GM12878 (cell line): ENCODE data around the gene FUZ. TPM values are rescaled to one million over a fixed set of nuclear protein-coding genes. Genes with fewer than 3 reads are reported as not detected.

Source experiments
- BHLHE40 ChIP-seq, 2 experiments: fragments of 450-650 bp in 1 of 2; IDR thresholded peaks; 2 replicates each; pipeline ENCODE4 v1.6.1; 2011 to 2017; ENCODE audit warnings: low read depth in 2 of 2, borderline replicate concordance in 1 of 2, improper control_type of control experiment in 1 of 2, low read length in 1 of 2, mild to moderate bottlenecking in 1 of 2
- ESRRA ChIP-seq: IDR thresholded peaks from 2 replicates; pipeline ENCODE4 v1.6.1; 2012; ENCODE audit warnings: mild to moderate bottlenecking, low read length, improper control_type of control experiment
- IKZF2 ChIP-seq, 2 experiments: fragments of 450-650 bp; IDR thresholded peaks; 2 replicates each; pipeline ENCODE4 v1.6.1; 2017; ENCODE audit warnings: mild to moderate bottlenecking in 2 of 2, moderate library complexity in 2 of 2
- MYB ChIP-seq: fragments of 150-350 bp; IDR thresholded peaks from 2 replicates; pipeline ENCODE4 v1.6.1; 2014; ENCODE audit warnings: mild to moderate bottlenecking, low read depth, low read length, borderline replicate concordance
- MYC ChIP-seq: IDR thresholded peaks from 2 replicates; pipeline ENCODE4 v1.6.1; 2011; ENCODE audit warnings: mild to moderate bottlenecking, low read length, moderate library complexity, inconsistent platforms; ENCODE audit not compliant: insufficient read depth, insufficient replicate concordance, insufficient read length, severe bottlenecking
- POLR2A ChIP-seq: IDR thresholded peaks from 2 replicates; pipeline ENCODE4 v1.6.1; 2011; ENCODE audit warnings: low read depth, mild to moderate bottlenecking, low read length
- POLR2AphosphoS5 ChIP-seq: IDR thresholded peaks from 2 replicates; pipeline ENCODE4 v1.6.1; 2011; ENCODE audit warnings: mild to moderate bottlenecking, low read length, inconsistent platforms
- SPI1 ChIP-seq: IDR thresholded peaks from 2 replicates; pipeline ENCODE4 v1.6.1; 2011; ENCODE audit warnings: low read depth, mild to moderate bottlenecking, low read length, moderate library complexity, borderline replicate concordance; ENCODE audit not compliant: insufficient read depth
- SRF ChIP-seq, 2 experiments: IDR thresholded peaks; 2 replicates each; pipeline ENCODE4 v1.6.1; 2011; ENCODE audit warnings: low read depth in 2 of 2, low read length in 2 of 2, mild to moderate bottlenecking in 1 of 2, moderate library complexity in 1 of 2
- TCF3 ChIP-seq: IDR thresholded peaks from 2 replicates; pipeline ENCODE4 v1.6.1; 2012; ENCODE audit warnings: low read depth, mild to moderate bottlenecking, low read length, borderline replicate concordance; ENCODE audit not compliant: insufficient read depth
- USF1 ChIP-seq: IDR thresholded peaks from 2 replicates; pipeline ENCODE4 v1.6.1; 2011; ENCODE audit warnings: borderline replicate concordance, low read depth, mild to moderate bottlenecking, moderate library complexity, mixed read lengths, low read length; ENCODE audit not compliant: insufficient read depth; ENCODE audit errors: extremely low read length
- ZBTB11 ChIP-seq: fragments of 450-650 bp; formaldehyde crosslinking; IDR thresholded peaks from 2 replicates; pipeline ENCODE4 v1.5.0; 2022; ENCODE audit warnings: mild to moderate bottlenecking, missing genetic modification characterization
- polyA plus RNA-seq, 11 experiments: library from polyadenylated mRNA; depleted of rRNA in 4 of 11; unstranded in 6 of 11; stranded (reverse) in 5 of 11; fragments of >200 nt; fragmentation: Nextera tagmentation in 4 of 11; fragmentation: Illumina TruSeq in 1 of 11; extraction: Ambion mirVana in 4 of 11; extraction: Trizol in 1 of 11; gene quantifications; 1 replicate in 1 of 11; 2 replicates in 10 of 11; pipeline versions ENCODE4 v1.2.1 to v1.2.3, GENCODE V29; 2011 to 2016; ENCODE audit warnings: inconsistent platforms in 2 of 11, missing spikeins in 2 of 11, low read depth in 1 of 11
- total RNA-seq, 4 experiments: library from RNA; depleted of rRNA in 3 of 4; stranded (reverse); fragments of >200 nt in 3 of 4; fragmentation: Illumina TruSeq in 1 of 4; extraction: Trizol in 1 of 4; gene quantifications; 2 replicates each; pipeline versions ENCODE4 v1.2.1 to v1.2.3, GENCODE V29; 2013 to 2021
- TF ChIP-seq, protein P1 (sequence below): fragments of 450-650 bp; IDR thresholded peaks from 2 replicates; pipeline ENCODE4 v1.6.1; 2014; ENCODE audit warnings: mild to moderate bottlenecking
- TF ChIP-seq, protein P2 (sequence below): fragments of 450-650 bp; IDR thresholded peaks from 2 replicates; pipeline ENCODE4 v1.6.1; 2017; ENCODE audit warnings: low read depth, mild to moderate bottlenecking, moderate library complexity
- TF ChIP-seq, protein P3 (sequence below): fragments of 150-350 bp; IDR thresholded peaks from 2 replicates; pipeline ENCODE4 v1.6.1; 2014; ENCODE audit warnings: mild to moderate bottlenecking, low read depth, low read length
- TF ChIP-seq, protein P4 (sequence below), 3 experiments: IDR thresholded peaks in 2 of 3; conservative IDR thresholded peaks in 1 of 3; 2 replicates each; pipeline ENCODE4 v1.5.1; 2011; ENCODE audit warnings: low read depth in 3 of 3, low read length in 3 of 3, mild to moderate bottlenecking in 3 of 3, control low read depth in 2 of 3, moderate library complexity in 2 of 3, inconsistent platforms in 1 of 3, mixed read lengths in 1 of 3; ENCODE audit not compliant: control insufficient read depth in 2 of 3, insufficient read depth in 1 of 3; ENCODE audit errors: extremely low read depth in 1 of 3

Gene FUZ
- total and polyA plus RNA-seq, 10 of the 15 experiments (the other 5 are each of a cell fraction or from before 2014, with no cell fraction given) = 0.18 to 11.5 (median 8.8) TPM

DNA sequence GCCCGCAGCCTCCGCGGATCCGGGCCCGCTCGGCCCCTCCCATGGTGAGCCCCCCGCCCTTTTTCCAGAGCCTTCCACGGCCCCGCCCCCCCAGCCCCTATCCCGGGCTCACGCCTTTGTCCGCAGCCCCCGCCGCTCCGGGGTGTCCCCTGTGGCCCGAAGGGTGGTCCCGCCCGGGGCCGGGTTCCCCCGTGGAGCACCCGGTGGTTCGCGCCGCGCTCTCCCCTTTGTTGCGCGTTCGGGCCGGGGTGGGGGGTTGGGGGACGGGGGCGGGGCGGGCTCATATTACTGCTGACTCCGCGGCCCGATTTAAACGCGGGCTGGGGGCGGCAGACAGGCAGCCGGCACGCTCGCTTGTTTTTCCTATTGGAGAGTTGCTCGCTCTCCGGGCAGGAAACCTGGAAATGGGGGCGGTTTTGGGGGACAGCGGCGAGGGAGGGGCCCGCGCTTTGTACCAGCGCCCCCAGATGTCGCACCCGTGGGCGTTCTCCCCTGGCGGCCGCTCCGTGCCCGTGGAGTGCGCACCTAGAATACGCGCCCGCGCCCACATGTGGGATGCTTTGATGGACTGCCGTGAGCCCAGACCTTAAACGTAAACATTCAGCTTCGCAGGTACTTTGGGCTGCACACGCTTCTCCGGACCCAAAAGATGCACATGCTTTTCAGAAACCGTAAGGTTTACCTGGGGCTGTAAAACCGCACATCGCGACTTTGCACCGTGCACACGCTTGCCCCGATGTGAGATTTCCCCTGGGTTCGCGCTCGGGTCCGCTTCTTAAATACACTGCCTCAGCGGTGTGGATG lies 38.6 kb upstream of the FUZ start (continued):
- TF ChIP-seq, protein P1, sequence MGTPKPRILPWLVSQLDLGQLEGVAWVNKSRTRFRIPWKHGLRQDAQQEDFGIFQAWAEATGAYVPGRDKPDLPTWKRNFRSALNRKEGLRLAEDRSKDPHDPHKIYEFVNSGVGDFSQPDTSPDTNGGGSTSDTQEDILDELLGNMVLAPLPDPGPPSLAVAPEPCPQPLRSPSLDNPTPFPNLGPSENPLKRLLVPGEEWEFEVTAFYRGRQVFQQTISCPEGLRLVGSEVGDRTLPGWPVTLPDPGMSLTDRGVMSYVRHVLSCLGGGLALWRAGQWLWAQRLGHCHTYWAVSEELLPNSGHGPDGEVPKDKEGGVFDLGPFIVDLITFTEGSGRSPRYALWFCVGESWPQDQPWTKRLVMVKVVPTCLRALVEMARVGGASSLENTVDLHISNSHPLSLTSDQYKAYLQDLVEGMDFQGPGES = no peak
- no peak for TF ChIP-seq SRF (IDR thresholded peaks at IDR 0.05; ENCODE audit: low read depth in 2 of 2, low read length in 2 of 2)
- no peak for TF ChIP-seq MYB
- no peak for TF ChIP-seq ZBTB11 (CRISPR knock-in tag)
- TF ChIP-seq USF1 = no peak
- TF ChIP-seq POLR2A = peak; percentile 62
- TF ChIP-seq, protein P2, sequence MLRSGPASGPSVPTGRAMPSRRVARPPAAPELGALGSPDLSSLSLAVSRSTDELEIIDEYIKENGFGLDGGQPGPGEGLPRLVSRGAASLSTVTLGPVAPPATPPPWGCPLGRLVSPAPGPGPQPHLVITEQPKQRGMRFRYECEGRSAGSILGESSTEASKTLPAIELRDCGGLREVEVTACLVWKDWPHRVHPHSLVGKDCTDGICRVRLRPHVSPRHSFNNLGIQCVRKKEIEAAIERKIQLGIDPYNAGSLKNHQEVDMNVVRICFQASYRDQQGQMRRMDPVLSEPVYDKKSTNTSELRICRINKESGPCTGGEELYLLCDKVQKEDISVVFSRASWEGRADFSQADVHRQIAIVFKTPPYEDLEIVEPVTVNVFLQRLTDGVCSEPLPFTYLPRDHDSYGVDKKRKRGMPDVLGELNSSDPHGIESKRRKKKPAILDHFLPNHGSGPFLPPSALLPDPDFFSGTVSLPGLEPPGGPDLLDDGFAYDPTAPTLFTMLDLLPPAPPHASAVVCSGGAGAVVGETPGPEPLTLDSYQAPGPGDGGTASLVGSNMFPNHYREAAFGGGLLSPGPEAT = no peak
- no peak for TF ChIP-seq TCF3
- no peak for TF ChIP-seq SPI1
- TF ChIP-seq IKZF2 (IDR thresholded peaks at IDR 0.05) = no peak
- TF ChIP-seq ESRRA = no peak
- no peak for TF ChIP-seq BHLHE40 (IDR thresholded peaks at IDR 0.05; ENCODE audit: borderline replicate concordance in 1 of 2, low read depth in 2 of 2, low read length in 1 of 2)
- TF ChIP-seq MYC = no peak
- TF ChIP-seq, protein P3, sequence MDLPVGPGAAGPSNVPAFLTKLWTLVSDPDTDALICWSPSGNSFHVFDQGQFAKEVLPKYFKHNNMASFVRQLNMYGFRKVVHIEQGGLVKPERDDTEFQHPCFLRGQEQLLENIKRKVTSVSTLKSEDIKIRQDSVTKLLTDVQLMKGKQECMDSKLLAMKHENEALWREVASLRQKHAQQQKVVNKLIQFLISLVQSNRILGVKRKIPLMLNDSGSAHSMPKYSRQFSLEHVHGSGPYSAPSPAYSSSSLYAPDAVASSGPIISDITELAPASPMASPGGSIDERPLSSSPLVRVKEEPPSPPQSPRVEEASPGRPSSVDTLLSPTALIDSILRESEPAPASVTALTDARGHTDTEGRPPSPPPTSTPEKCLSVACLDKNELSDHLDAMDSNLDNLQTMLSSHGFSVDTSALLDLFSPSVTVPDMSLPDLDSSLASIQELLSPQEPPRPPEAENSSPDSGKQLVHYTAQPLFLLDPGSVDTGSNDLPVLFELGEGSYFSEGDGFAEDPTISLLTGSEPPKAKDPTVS = peak; percentile 68; the same call in 1 of the 2 replicates
- no peak for TF ChIP-seq POLR2AphosphoS5
- TF ChIP-seq, protein P4, sequence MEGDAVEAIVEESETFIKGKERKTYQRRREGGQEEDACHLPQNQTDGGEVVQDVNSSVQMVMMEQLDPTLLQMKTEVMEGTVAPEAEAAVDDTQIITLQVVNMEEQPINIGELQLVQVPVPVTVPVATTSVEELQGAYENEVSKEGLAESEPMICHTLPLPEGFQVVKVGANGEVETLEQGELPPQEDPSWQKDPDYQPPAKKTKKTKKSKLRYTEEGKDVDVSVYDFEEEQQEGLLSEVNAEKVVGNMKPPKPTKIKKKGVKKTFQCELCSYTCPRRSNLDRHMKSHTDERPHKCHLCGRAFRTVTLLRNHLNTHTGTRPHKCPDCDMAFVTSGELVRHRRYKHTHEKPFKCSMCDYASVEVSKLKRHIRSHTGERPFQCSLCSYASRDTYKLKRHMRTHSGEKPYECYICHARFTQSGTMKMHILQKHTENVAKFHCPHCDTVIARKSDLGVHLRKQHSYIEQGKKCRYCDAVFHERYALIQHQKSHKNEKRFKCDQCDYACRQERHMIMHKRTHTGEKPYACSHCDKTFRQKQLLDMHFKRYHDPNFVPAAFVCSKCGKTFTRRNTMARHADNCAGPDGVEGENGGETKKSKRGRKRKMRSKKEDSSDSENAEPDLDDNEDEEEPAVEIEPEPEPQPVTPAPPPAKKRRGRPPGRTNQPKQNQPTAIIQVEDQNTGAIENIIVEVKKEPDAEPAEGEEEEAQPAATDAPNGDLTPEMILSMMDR (IDR thresholded peaks at IDR 0.05 in 2 of 3, conservative IDR thresholded peaks at IDR 0.05 in 1 of 3; ENCODE audit: control insufficient read depth in 2 of 3, extremely low read depth in 1 of 3, insufficient read depth in 1 of 3, low read depth in 3 of 3, low read length in 3 of 3) = no peak
